PFSK-1 (cell line): Measurements from ENCODE around the gene SLC38A8.

ENCODE experiments used
- FOXP2 ChIP-seq: optimal IDR thresholded peaks from 2 replicates; pipeline ENCODE3; 2011; ENCODE audit warnings: borderline replicate concordance, control low read depth, inconsistent platforms; ENCODE audit not compliant: insufficient read depth; ENCODE audit errors: extremely low read length, extremely low read depth
- POLR2AphosphoS5 ChIP-seq: IDR thresholded peaks from 2 replicates; pipeline ENCODE4 v1.6.1; 2012; ENCODE audit warnings: low read depth, mild to moderate bottlenecking, control low read depth, low read length, moderate library complexity
- SIN3A ChIP-seq: IDR thresholded peaks from 2 replicates; pipeline ENCODE4 v1.6.1; 2012; ENCODE audit warnings: mild to moderate bottlenecking, low read length, moderate library complexity, borderline replicate concordance; ENCODE audit not compliant: insufficient read depth
- TAF1 ChIP-seq: IDR thresholded peaks from 2 replicates; pipeline ENCODE4 v1.6.1; 2012; ENCODE audit warnings: low read length, control low read depth, borderline replicate concordance; ENCODE audit not compliant: insufficient read depth
- TF ChIP-seq, protein P1 (sequence below), 2 experiments: IDR thresholded peaks; 2 replicates each; pipeline versions ENCODE4 v1.6.1 to v1.8.0; 2011 to 2012; ENCODE audit warnings: low read depth in 2 of 2, low read length in 2 of 2, control low read depth in 1 of 2, inconsistent platforms in 1 of 2, mild to moderate bottlenecking in 1 of 2, moderate library complexity in 1 of 2; ENCODE audit not compliant: insufficient read depth in 1 of 2

SLC38A8 gene

DNA sequence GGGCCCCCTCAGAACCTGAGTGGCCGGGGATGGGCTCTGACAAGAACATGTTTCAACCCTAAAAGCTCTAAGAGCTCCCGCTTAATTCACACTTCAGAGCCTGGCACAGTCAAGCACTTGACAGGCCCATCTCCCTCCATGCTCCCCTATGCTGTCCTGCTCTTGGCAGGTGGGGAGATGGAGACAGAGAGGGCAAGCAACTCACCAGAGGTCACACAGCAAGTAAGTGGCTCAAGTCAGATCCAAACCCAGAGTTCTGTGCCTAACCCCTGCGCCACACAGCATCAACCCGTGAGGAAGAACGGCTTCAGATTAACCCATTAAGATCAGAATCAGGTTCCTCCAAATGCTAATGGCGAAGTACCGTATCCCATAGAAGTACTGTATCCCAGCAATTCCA, 38.2 kb downstream of the SLC38A8 start:
- TF ChIP-seq FOXP2 (no peak), SIN3A (no peak), TAF1 (no peak), POLR2AphosphoS5 (no peak)
- TF ChIP-seq, protein P1, sequence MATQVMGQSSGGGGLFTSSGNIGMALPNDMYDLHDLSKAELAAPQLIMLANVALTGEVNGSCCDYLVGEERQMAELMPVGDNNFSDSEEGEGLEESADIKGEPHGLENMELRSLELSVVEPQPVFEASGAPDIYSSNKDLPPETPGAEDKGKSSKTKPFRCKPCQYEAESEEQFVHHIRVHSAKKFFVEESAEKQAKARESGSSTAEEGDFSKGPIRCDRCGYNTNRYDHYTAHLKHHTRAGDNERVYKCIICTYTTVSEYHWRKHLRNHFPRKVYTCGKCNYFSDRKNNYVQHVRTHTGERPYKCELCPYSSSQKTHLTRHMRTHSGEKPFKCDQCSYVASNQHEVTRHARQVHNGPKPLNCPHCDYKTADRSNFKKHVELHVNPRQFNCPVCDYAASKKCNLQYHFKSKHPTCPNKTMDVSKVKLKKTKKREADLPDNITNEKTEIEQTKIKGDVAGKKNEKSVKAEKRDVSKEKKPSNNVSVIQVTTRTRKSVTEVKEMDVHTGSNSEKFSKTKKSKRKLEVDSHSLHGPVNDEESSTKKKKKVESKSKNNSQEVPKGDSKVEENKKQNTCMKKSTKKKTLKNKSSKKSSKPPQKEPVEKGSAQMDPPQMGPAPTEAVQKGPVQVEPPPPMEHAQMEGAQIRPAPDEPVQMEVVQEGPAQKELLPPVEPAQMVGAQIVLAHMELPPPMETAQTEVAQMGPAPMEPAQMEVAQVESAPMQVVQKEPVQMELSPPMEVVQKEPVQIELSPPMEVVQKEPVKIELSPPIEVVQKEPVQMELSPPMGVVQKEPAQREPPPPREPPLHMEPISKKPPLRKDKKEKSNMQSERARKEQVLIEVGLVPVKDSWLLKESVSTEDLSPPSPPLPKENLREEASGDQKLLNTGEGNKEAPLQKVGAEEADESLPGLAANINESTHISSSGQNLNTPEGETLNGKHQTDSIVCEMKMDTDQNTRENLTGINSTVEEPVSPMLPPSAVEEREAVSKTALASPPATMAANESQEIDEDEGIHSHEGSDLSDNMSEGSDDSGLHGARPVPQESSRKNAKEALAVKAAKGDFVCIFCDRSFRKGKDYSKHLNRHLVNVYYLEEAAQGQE (IDR thresholded peaks at IDR 0.05; ENCODE audit: insufficient read depth in 1 of 2, low read depth in 2 of 2, low read length in 2 of 2): no peak

DNA sequence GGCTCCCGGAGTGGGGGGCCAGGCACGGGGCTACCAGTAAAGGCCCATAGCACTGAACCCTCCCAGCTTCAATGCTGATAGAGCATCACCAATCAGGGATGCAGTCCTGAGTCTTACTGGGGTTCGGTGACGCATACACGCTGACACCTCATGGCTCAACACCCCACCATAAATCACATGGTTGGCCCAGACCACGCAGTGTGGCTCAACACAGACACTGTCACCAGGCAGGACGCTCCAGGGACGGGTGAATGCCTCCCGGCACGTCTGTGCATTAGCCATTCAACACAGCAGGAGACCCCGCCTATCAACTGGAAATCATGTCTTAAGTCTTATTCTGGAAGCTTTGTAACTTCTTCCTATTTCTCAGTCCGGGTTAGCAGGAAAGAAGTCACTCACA, 39.6 kb downstream of the SLC38A8 start:
- TF ChIP-seq, protein P1 (IDR thresholded peaks at IDR 0.05; ENCODE audit: insufficient read depth in 1 of 2, low read depth in 2 of 2, low read length in 2 of 2): no peak
- no peak for TF ChIP-seq TAF1

DNA sequence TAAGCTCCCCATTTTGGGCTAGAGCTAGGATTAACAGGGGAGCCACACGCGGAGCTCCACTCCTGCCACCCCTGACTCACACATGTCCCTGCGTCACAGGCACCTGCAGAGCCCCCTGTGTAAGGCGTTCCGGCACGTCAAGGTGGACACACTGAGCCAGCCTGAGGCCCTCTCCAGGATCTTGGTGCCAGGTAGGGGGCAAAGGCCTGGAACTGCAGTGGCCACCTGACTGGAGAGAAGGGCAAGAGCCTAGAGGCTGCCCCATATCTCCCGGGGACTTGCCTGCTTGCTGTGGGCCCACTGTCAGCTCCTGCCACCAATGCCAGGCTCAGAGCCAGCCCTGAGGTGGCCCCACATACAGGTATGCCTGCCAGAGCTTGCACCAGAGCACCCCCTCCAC, 40.9 kb downstream of the SLC38A8 start:
- TF ChIP-seq, protein P1 (IDR thresholded peaks at IDR 0.05; ENCODE audit: insufficient read depth in 1 of 2, low read depth in 2 of 2, low read length in 2 of 2): no peak
- TF ChIP-seq SIN3A: no peak
- TF ChIP-seq FOXP2: no peak
- no peak for TF ChIP-seq POLR2AphosphoS5
- TF ChIP-seq TAF1: no peak

DNA sequence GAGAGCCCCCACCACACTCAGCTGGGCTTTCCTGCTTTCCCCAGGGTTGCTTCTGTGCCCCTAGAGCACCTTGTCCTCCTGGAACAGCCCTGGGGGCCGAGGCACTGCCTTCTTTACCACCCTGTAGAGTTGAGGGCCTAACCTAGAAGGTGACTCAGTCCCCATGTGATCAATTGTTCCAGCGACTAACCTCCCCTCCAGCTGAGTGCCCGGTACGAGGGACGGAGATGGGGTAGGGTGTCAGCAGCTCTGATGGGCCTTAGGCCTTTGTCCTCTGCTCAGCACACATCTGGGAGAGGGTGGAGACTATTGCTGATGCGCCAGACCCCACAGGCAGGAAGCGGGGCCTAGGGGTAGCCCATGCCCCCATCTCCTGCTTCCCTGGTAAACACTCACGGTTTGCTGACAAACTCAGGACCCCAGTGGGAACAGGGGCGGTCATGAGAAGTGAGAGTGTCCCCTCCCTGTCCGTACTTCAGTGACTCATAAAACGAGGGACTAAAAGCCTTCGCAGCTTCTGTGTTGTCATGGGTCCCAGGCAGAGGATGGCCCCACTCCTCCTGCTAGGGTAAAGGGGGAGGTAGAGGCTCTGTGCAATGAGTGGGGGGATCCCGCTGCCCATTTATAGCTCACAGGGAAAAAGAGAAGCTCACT, 41.5 kb downstream of the SLC38A8 start:
- TF ChIP-seq POLR2AphosphoS5: no peak

DNA sequence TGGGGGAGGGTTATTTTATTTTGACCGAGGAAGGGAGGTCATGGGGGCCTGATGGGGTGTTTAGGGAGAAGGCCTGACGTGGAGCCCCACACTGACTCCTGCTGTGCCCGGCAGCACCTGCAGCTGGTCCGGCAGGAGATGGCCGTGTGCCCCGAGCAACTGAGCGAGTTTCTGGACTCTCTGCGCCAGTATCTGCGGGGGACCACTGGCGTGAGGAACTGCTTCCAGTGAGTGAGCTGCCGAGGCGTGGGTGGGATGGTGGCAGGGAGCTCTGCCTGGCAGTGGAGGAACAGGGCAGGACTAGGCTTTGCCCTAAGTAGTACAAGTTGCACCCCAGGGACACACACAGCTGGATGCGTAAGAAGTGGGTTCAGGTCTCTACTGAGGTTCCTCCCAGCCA, 44.5 kb downstream of the SLC38A8 start:
- TF ChIP-seq POLR2AphosphoS5 (no peak), FOXP2 (no peak), TAF1 (no peak), SIN3A (no peak)
- TF ChIP-seq, protein P1 (IDR thresholded peaks at IDR 0.05; ENCODE audit: insufficient read depth in 1 of 2, low read depth in 2 of 2, low read length in 2 of 2): no peak
